A549 (cell line): ENCODE measurements around the gene CACNA1I.

Experiments
- CEBPB ChIP-seq, 2 experiments: fragments of >200 bp in 1 of 2; sonication (Bioruptor Twin) in 1 of 2; formaldehyde crosslinking in 1 of 2; IDR thresholded peaks; 2 replicates each; pipeline ENCODE4 v1.6.1; 2012 to 2016
- HDAC2 ChIP-seq: fragments of 200-600 bp; sonication (generic); IDR thresholded peaks from 2 replicates; pipeline ENCODE4 v1.6.1; 2016
- HOXA7 ChIP-seq: fragments of 250-450 bp; sonication (Bioruptor Pico); IDR thresholded peaks from 2 replicates; pipeline ENCODE4 v1.5.0; 2020; ENCODE audit warnings: mild to moderate bottlenecking, moderate library complexity
- JUNB ChIP-seq: fragments of >200 bp; sonication (Bioruptor Twin); formaldehyde crosslinking; IDR thresholded peaks from 2 replicates; pipeline ENCODE4 v1.6.1; 2016
- MAFK ChIP-seq: fragments of 450-650 bp; IDR thresholded peaks from 2 replicates; pipeline ENCODE4 v1.6.1; 2014; ENCODE audit not compliant: partially characterized antibody
- POLR2A ChIP-seq: IDR thresholded peaks from 2 replicates; pipeline ENCODE4 v1.6.1; 2012; ENCODE audit warnings: mild to moderate bottlenecking, low read length
- RAD21 ChIP-seq, 2 experiments: fragments of >200 bp in 1 of 2; sonication (Bioruptor Twin) in 1 of 2; formaldehyde crosslinking in 1 of 2; IDR thresholded peaks in 1 of 2; conservative IDR thresholded peaks in 1 of 2; 2 replicates in 1 of 2; 3 replicates in 1 of 2; pipeline ENCODE4 v1.6.1; 2012 to 2018; ENCODE audit warnings: inconsistent platforms in 1 of 2
- ZFP36 ChIP-seq: fragments of 450-650 bp; IDR thresholded peaks from 2 replicates; pipeline ENCODE4 v1.6.1; 2014; ENCODE audit warnings: borderline replicate concordance; ENCODE audit not compliant: partially characterized antibody
- TF ChIP-seq, protein P1 (sequence below): fragments of >200 bp; sonication (Bioruptor Twin); formaldehyde crosslinking; IDR thresholded peaks from 3 replicates; pipeline ENCODE4 v1.5.1; 2016
- TF ChIP-seq, protein P2 (sequence below): fragments of 200-600 bp; sonication (generic); IDR thresholded peaks from 2 replicates; pipeline ENCODE4 v1.6.1; 2016; ENCODE audit warnings: antibody characterized with exemption, mild to moderate bottlenecking, moderate library complexity

DNA sequence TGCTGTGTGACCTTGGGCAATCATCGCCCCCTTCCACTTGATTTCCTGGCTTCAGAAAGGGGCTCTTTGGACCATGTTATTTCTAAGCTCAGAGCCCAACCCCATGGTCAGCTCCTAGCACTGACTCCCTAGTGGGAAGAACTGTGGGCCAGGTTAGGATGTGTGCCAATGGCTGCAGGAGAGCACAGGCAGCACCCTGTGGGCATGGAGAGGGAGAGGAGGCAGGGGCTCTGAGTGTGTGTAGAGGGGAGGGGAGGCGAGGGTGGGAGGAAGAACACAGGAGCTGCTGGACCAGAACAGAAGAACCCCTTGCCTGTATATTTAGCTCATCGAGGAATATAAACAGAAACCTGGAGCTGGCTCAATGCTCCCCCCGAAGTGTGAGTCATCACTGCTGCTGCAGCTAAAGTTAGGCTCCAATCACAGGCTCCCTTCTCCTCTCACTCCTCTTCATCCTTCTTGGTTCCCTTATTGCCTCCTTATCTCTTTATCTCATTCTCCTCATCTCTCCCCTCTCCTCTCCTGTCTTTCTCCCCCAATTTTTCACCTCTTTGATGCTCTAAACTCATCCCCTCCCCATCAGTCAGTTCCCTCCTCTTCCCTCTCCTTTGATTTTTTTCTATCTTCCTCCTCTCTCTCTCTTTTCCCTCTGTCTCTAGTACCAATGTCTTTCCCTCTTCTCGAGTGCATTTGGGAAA is 23.5 kb upstream of the CACNA1I start:
- TF ChIP-seq HOXA7 (CRISPR knock-in tag) (no peak), ZFP36 (no peak), JUNB (no peak), MAFK (no peak), POLR2A (no peak), RAD21 (conservative IDR thresholded peaks at IDR 0.05 in 1 of 2, IDR thresholded peaks at IDR 0.05 in 1 of 2) (no peak), CEBPB (IDR thresholded peaks at IDR 0.05) (no peak), HDAC2 (no peak)
- TF ChIP-seq, protein P1, sequence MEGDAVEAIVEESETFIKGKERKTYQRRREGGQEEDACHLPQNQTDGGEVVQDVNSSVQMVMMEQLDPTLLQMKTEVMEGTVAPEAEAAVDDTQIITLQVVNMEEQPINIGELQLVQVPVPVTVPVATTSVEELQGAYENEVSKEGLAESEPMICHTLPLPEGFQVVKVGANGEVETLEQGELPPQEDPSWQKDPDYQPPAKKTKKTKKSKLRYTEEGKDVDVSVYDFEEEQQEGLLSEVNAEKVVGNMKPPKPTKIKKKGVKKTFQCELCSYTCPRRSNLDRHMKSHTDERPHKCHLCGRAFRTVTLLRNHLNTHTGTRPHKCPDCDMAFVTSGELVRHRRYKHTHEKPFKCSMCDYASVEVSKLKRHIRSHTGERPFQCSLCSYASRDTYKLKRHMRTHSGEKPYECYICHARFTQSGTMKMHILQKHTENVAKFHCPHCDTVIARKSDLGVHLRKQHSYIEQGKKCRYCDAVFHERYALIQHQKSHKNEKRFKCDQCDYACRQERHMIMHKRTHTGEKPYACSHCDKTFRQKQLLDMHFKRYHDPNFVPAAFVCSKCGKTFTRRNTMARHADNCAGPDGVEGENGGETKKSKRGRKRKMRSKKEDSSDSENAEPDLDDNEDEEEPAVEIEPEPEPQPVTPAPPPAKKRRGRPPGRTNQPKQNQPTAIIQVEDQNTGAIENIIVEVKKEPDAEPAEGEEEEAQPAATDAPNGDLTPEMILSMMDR, result no peak
- TF ChIP-seq, protein P2, sequence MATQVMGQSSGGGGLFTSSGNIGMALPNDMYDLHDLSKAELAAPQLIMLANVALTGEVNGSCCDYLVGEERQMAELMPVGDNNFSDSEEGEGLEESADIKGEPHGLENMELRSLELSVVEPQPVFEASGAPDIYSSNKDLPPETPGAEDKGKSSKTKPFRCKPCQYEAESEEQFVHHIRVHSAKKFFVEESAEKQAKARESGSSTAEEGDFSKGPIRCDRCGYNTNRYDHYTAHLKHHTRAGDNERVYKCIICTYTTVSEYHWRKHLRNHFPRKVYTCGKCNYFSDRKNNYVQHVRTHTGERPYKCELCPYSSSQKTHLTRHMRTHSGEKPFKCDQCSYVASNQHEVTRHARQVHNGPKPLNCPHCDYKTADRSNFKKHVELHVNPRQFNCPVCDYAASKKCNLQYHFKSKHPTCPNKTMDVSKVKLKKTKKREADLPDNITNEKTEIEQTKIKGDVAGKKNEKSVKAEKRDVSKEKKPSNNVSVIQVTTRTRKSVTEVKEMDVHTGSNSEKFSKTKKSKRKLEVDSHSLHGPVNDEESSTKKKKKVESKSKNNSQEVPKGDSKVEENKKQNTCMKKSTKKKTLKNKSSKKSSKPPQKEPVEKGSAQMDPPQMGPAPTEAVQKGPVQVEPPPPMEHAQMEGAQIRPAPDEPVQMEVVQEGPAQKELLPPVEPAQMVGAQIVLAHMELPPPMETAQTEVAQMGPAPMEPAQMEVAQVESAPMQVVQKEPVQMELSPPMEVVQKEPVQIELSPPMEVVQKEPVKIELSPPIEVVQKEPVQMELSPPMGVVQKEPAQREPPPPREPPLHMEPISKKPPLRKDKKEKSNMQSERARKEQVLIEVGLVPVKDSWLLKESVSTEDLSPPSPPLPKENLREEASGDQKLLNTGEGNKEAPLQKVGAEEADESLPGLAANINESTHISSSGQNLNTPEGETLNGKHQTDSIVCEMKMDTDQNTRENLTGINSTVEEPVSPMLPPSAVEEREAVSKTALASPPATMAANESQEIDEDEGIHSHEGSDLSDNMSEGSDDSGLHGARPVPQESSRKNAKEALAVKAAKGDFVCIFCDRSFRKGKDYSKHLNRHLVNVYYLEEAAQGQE, result no peak
